Right lobe of liver (tissue), 4 donors: ENCODE measurements around the gene PCSK2.

Source experiments
- POLR2A ChIP-seq: fragments of 450-650 bp; IDR thresholded peaks from one replicate; pipeline ENCODE4 v1.6.1; 2017; ENCODE audit warnings: antibody characterized with exemption, mild to moderate bottlenecking
- TF ChIP-seq, protein P1 (sequence below), 4 donors: fragments of 200-600 bp in 3 of 4; fragments of 450-650 bp in 1 of 4; IDR thresholded peaks; one replicate each; pipeline versions ENCODE4 v1.5.1 to v1.8.0; 2016 to 2022; ENCODE audit warnings: antibody characterized with exemption in 4 of 4, mild to moderate bottlenecking in 2 of 4
- donor health status: DM: no; HTN: no; CAD: no.
- donor health status: DM: no; HTN: no; CAD: no.
- donor health status: DM: no; HTN: yes; CAD: no.

DNA sequence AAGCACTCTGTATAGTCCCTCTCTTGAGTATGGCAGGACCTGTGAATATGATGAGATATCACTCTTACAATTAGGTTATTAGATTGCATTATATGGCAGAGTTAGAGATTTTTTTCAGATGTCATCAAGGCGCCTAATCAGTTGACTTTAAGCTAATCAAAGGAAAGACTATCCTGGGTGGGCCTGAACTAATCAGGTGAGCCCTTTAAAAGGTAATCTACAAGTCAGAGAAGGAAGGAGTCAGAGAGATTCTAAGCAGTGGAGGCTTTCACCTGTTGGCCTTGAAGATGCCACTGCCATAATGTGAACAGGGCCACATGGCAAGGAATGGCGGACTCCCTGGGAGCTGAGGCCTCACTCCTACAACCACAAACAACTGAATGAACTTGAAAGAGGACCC is 152.8 kb downstream of the PCSK2 start:
- TF ChIP-seq, protein P1, sequence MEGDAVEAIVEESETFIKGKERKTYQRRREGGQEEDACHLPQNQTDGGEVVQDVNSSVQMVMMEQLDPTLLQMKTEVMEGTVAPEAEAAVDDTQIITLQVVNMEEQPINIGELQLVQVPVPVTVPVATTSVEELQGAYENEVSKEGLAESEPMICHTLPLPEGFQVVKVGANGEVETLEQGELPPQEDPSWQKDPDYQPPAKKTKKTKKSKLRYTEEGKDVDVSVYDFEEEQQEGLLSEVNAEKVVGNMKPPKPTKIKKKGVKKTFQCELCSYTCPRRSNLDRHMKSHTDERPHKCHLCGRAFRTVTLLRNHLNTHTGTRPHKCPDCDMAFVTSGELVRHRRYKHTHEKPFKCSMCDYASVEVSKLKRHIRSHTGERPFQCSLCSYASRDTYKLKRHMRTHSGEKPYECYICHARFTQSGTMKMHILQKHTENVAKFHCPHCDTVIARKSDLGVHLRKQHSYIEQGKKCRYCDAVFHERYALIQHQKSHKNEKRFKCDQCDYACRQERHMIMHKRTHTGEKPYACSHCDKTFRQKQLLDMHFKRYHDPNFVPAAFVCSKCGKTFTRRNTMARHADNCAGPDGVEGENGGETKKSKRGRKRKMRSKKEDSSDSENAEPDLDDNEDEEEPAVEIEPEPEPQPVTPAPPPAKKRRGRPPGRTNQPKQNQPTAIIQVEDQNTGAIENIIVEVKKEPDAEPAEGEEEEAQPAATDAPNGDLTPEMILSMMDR (IDR thresholded peaks at IDR 0.05), result no peak
- no peak for TF ChIP-seq POLR2A
